ENCODE results near the gene RABGAP1.

RABGAP1 gene

GRCh38 chr9:122991370-122991830, 50.6 kb downstream of the RABGAP1 start:
- Histone ChIP-seq H3K9me3 (ENCODE audit: control insufficient read depth, insufficient read depth, low read length) (no peaks in the 10 kb centered on the region), H3K9ac (ENCODE audit: low read depth, low read length) (no peak overlapping the region), H3K4me1 (ENCODE audit: control insufficient read depth, insufficient read depth, low read length) (no peaks in the 10 kb centered on the region), H3K27me3 (ENCODE audit: control insufficient read depth, insufficient read depth, low read length) (no peaks in the 10 kb centered on the region), H3K36me3 (ENCODE audit: control insufficient read depth, insufficient read depth, low read length) (no peaks in the 10 kb centered on the region), H3K4me3 (ENCODE audit: low read depth, low read length) (no peak overlapping the region)

DNA sequence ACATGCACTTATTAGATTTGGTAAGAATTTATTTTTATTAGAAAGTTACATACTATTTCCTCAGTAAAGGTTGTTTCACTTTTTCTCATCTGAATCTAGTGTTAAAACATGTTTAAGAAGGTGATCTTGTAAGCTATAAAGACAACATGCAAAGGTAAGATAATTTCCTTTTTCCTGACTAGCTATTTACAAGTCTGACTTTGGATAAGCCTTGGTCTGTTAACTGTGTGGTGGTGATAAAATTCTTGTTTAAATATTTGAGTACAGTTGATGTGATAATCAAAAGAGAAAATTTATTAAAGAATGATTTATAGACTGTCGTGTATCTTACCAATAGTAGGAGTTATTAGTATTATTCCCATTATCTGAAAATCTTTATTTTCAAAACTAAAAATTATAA, 55.8 kb downstream of the RABGAP1 start:
- no peak overlapping the region for H3K9ac ChIP-seq (ENCODE audit: low read depth, low read length)
- no peak overlapping the region for H3K4me3 ChIP-seq (ENCODE audit: low read depth, low read length)
- no peaks in the 10 kb centered on the region for H3K27me3 ChIP-seq (ENCODE audit: control insufficient read depth, insufficient read depth, low read length)
- H3K9me3 ChIP-seq (ENCODE audit: control insufficient read depth, insufficient read depth, low read length) = no peaks in the 10 kb centered on the region
- H3K36me3 ChIP-seq (ENCODE audit: control insufficient read depth, insufficient read depth, low read length) = no peaks in the 10 kb centered on the region
- peaks cover 14% of the 10 kb centered on the region for H3K4me1 ChIP-seq (ENCODE audit: control insufficient read depth, insufficient read depth, low read length)

DNA sequence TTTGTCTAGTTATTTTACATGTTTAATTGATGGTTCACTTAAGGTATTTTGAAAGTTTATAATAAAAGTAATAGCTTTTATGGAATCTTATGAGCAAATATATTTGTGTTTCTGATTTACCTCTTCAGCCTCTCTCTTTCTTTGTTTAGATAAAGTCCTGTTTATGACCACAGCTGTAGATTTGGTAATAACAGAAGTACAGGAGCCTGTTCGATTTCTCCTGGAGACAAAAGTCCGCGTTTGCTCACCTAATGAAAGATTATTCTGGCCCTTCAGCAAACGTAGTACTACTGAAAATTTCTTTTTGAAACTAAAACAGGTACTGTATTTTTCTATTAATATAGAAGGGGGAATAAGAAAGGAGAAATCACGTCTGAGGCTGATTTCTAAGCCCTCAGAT, 57.6 kb downstream of the RABGAP1 start:
- H3K9ac ChIP-seq (ENCODE audit: low read depth, low read length) = no peak overlapping the region
- no peak overlapping the region for H3K4me3 ChIP-seq (ENCODE audit: low read depth, low read length)
- H3K9me3 ChIP-seq (ENCODE audit: control insufficient read depth, insufficient read depth, low read length) = no peaks in the 10 kb centered on the region
- peaks cover 14% of the 10 kb centered on the region for H3K4me1 ChIP-seq (ENCODE audit: control insufficient read depth, insufficient read depth, low read length)
- no peaks in the 10 kb centered on the region for H3K27me3 ChIP-seq (ENCODE audit: control insufficient read depth, insufficient read depth, low read length)
- no peaks in the 10 kb centered on the region for H3K36me3 ChIP-seq (ENCODE audit: control insufficient read depth, insufficient read depth, low read length)

GRCh38 chr9:123000371-123001068, 59.7 kb downstream of the RABGAP1 start:
- H3K4me1 ChIP-seq (ENCODE audit: control insufficient read depth, insufficient read depth, low read length) = peaks cover 14% of the 10 kb centered on the region
- H3K9me3 ChIP-seq (ENCODE audit: control insufficient read depth, insufficient read depth, low read length) = no peaks in the 10 kb centered on the region
- no peak overlapping the region for H3K9ac ChIP-seq (ENCODE audit: low read depth, low read length)
- no peak overlapping the region for H3K4me3 ChIP-seq (ENCODE audit: low read depth, low read length)
- peaks cover 4% of the 10 kb centered on the region for H3K36me3 ChIP-seq (ENCODE audit: control insufficient read depth, insufficient read depth, low read length)
- no peaks in the 10 kb centered on the region for H3K27me3 ChIP-seq (ENCODE audit: control insufficient read depth, insufficient read depth, low read length)

GRCh38 chr9:123002754-123003153, 61.9 kb downstream of the RABGAP1 start:
- Histone ChIP-seq H3K9me3 (ENCODE audit: control insufficient read depth, insufficient read depth, low read length) (no peaks in the 10 kb centered on the region), H3K36me3 (ENCODE audit: control insufficient read depth, insufficient read depth, low read length) (peaks cover 4% of the 10 kb centered on the region), H3K4me1 (ENCODE audit: control insufficient read depth, insufficient read depth, low read length) (peaks cover 14% of the 10 kb centered on the region), H3K27me3 (ENCODE audit: control insufficient read depth, insufficient read depth, low read length) (no peaks in the 10 kb centered on the region), H3K4me3 (ENCODE audit: low read depth, low read length) (no peak overlapping the region), H3K9ac (ENCODE audit: low read depth, low read length) (no peak overlapping the region)

GRCh38 chr9:123003466-123003865, 62.6 kb downstream of the RABGAP1 start:
- Histone ChIP-seq H3K9ac (ENCODE audit: low read depth, low read length) (no peak overlapping the region), H3K36me3 (ENCODE audit: control insufficient read depth, insufficient read depth, low read length) (peaks cover 4% of the 10 kb centered on the region), H3K4me3 (ENCODE audit: low read depth, low read length) (no peak overlapping the region)

GRCh38 chr9:123005964-123006363, 65.1 kb downstream of the RABGAP1 start:
- no peak overlapping the region for H3K9ac ChIP-seq (ENCODE audit: low read depth, low read length)
- H3K9me3 ChIP-seq (ENCODE audit: control insufficient read depth, insufficient read depth, low read length) = no peaks in the 10 kb centered on the region
- no peak overlapping the region for H3K4me3 ChIP-seq (ENCODE audit: low read depth, low read length)
- H3K4me1 ChIP-seq (ENCODE audit: control insufficient read depth, insufficient read depth, low read length) = no peaks in the 10 kb centered on the region
- H3K36me3 ChIP-seq (ENCODE audit: control insufficient read depth, insufficient read depth, low read length) = peaks cover 4% of the 10 kb centered on the region
- H3K27me3 ChIP-seq (ENCODE audit: control insufficient read depth, insufficient read depth, low read length) = no peaks in the 10 kb centered on the region

More at GRCh38 chr9:123003466-123003865, 62.6 kb downstream of the RABGAP1 start:
- Histone ChIP-seq H3K4me1 (ENCODE audit: control insufficient read depth, insufficient read depth, low read length) (peaks cover 14% of the 10 kb centered on the region), H3K27me3 (ENCODE audit: control insufficient read depth, insufficient read depth, low read length) (no peaks in the 10 kb centered on the region), H3K9me3 (ENCODE audit: control insufficient read depth, insufficient read depth, low read length) (no peaks in the 10 kb centered on the region)

- Histone ChIP-seq H3K36me3 (ENCODE audit: control insufficient read depth, insufficient read depth, low read length) (peaks cover 4% of the 10 kb centered on the region), H3K9ac (ENCODE audit: low read depth, low read length) (no peak overlapping the region), H3K9me3 (ENCODE audit: control insufficient read depth, insufficient read depth, low read length) (no peaks in the 10 kb centered on the region), H3K27me3 (ENCODE audit: control insufficient read depth, insufficient read depth, low read length) (no peaks in the 10 kb centered on the region), H3K4me1 (ENCODE audit: control insufficient read depth, insufficient read depth, low read length) (no peaks in the 10 kb centered on the region), H3K4me3 (ENCODE audit: low read depth, low read length) (no peak overlapping the region)
Measured at GRCh38 chr9:123007269-123007668, 66.4 kb downstream of the RABGAP1 start.

- Histone ChIP-seq H3K27me3 (ENCODE audit: control insufficient read depth, insufficient read depth, low read length) (no peaks in the 10 kb centered on the region), H3K9me3 (ENCODE audit: control insufficient read depth, insufficient read depth, low read length) (no peaks in the 10 kb centered on the region), H3K9ac (ENCODE audit: low read depth, low read length) (no peak overlapping the region), H3K36me3 (ENCODE audit: control insufficient read depth, insufficient read depth, low read length) (peaks cover 4% of the 10 kb centered on the region), H3K4me3 (ENCODE audit: low read depth, low read length) (no peak overlapping the region), H3K4me1 (ENCODE audit: control insufficient read depth, insufficient read depth, low read length) (no peaks in the 10 kb centered on the region)
Measured at GRCh38 chr9:123008909-123009308, 68.1 kb downstream of the RABGAP1 start.

DNA sequence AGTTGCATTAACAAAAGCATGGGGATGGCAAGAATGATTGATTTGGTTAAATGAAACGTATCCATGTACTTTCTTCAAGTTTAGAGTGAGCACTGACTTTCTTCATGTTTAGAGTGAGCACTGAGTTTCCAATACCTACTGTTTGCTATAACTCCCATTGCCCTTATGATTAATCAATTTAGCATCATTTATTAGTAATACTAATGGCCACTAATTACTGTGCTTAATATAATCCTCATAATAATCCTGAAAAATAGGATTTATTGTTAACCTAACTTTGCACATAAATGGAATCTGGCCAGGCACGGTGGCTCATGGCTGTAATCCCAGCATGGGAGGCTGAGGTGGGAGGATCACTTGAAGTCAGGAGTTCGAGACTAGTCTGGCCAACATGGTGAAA, 70.6 kb downstream of the RABGAP1 start:
- Histone ChIP-seq H3K36me3 (ENCODE audit: control insufficient read depth, insufficient read depth, low read length) (no peaks in the 10 kb centered on the region), H3K9ac (ENCODE audit: low read depth, low read length) (no peak overlapping the region), H3K27me3 (ENCODE audit: control insufficient read depth, insufficient read depth, low read length) (no peaks in the 10 kb centered on the region)

GRCh38 chr9:123011878-123012528, 71.2 kb downstream of the RABGAP1 start:
- no peaks in the 10 kb centered on the region for H3K27me3 ChIP-seq (ENCODE audit: control insufficient read depth, insufficient read depth, low read length)
- H3K36me3 ChIP-seq (ENCODE audit: control insufficient read depth, insufficient read depth, low read length) = no peaks in the 10 kb centered on the region
- H3K4me3 ChIP-seq (ENCODE audit: low read depth, low read length) = no peak overlapping the region
- H3K9me3 ChIP-seq (ENCODE audit: control insufficient read depth, insufficient read depth, low read length) = no peaks in the 10 kb centered on the region
- H3K4me1 ChIP-seq (ENCODE audit: control insufficient read depth, insufficient read depth, low read length) = no peaks in the 10 kb centered on the region
- H3K9ac ChIP-seq (ENCODE audit: low read depth, low read length) = no peak overlapping the region

More for the DNA sequence above, 70.6 kb downstream of the RABGAP1 start:
- Histone ChIP-seq H3K9me3 (ENCODE audit: control insufficient read depth, insufficient read depth, low read length) (no peaks in the 10 kb centered on the region), H3K4me1 (ENCODE audit: control insufficient read depth, insufficient read depth, low read length) (no peaks in the 10 kb centered on the region), H3K4me3 (ENCODE audit: low read depth, low read length) (no peak overlapping the region)

DNA sequence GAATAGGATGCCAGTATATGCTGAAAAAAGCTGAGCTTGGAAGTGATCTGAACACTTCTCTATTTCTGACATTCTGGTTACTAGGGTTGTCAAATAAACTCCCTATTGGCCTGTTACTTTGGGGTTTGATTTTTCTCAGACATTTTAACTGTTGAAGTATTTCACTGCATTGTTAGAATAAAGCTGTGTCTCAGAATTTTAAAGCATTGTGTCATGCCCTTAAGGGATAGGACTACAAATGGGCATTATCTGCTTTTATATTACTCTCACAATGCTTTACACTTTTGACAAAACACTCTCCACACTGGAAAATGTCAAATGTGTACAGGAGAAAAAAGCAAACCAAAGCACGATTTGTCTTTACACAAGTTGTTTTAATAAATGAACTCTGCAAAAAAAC, 75.8 kb downstream of the RABGAP1 start:
- no peaks in the 10 kb centered on the region for H3K27me3 ChIP-seq (ENCODE audit: control insufficient read depth, insufficient read depth, low read length)
- H3K4me1 ChIP-seq (ENCODE audit: control insufficient read depth, insufficient read depth, low read length) = no peaks in the 10 kb centered on the region
- H3K9ac ChIP-seq (ENCODE audit: low read depth, low read length) = no peak overlapping the region
- H3K36me3 ChIP-seq (ENCODE audit: control insufficient read depth, insufficient read depth, low read length) = peaks cover 3% of the 10 kb centered on the region
- no peaks in the 10 kb centered on the region for H3K9me3 ChIP-seq (ENCODE audit: control insufficient read depth, insufficient read depth, low read length)
- H3K4me3 ChIP-seq (ENCODE audit: low read depth, low read length) = no peak overlapping the region

Measured in iPS-15b (cell line).